Cardiac muscle cell (in vitro differentiated cells and primary cell): Measurements from ENCODE around the gene MRC2. TPM values are rescaled to one million over a fixed set of nuclear protein-coding genes. Genes with fewer than 3 reads are reported as not detected.

Experiments used
- DNase-seq, 2 donors: peaks; one replicate each; pipeline versions ENCODE4 v3.0.0 to v3.0.0-alpha.2; 2010 to 2017; ENCODE audit warnings: low read depth in 1 of 2, low spot score in 1 of 2
- H3K27ac ChIP-seq: fragments of 200-600 bp; sonication (generic); 2 replicates; pipeline ENCODE4 v1.5.1; 2016
- H3K27me3 ChIP-seq: fragments of 200-600 bp; sonication (generic); 2 replicates; pipeline ENCODE4 v1.6.0; 2016; ENCODE audit warnings: control low read depth
- H3K36me3 ChIP-seq: fragments of 200-600 bp; sonication (generic); 2 replicates; pipeline ENCODE4 v1.5.1; 2016; ENCODE audit warnings: control low read depth
- H3K4me1 ChIP-seq: fragments of 200-600 bp; sonication (generic); 2 replicates; pipeline ENCODE4 v1.8.1; 2017; ENCODE audit warnings: low read depth, mild to moderate bottlenecking, mixed run types
- H3K4me3 ChIP-seq: fragments of 200-600 bp; sonication (generic); 2 replicates; pipeline ENCODE4 v1.5.1; 2016; ENCODE audit warnings: mild to moderate bottlenecking
- H3K9me3 ChIP-seq: fragments of 200-600 bp; sonication (generic); 2 replicates; pipeline ENCODE4 v1.5.1; 2017; ENCODE audit warnings: low read depth, mild to moderate bottlenecking, control low read depth
- CTCF ChIP-seq: IDR thresholded peaks from 2 replicates; pipeline ENCODE4 v1.5.1; 2012; ENCODE audit warnings: low read depth, mild to moderate bottlenecking, low read length
- polyA plus RNA-seq: library from polyadenylated mRNA; unstranded; fragments of >200 nt; fragmentation: Nextera tagmentation; extraction: Ambion mirVana; gene quantifications from 2 replicates; pipeline ENCODE4 v1.2.1, GENCODE V29; 2016
- total RNA-seq: library from RNA; depleted of rRNA; stranded (reverse); fragments of >200 nt; gene quantifications from 2 replicates; pipeline ENCODE4 v1.2.3, GENCODE V29; 2016

MRC2 gene
- total and polyA plus RNA-seq, 2 experiments from 2014 or later: 53.1 to 136 TPM

DNA sequence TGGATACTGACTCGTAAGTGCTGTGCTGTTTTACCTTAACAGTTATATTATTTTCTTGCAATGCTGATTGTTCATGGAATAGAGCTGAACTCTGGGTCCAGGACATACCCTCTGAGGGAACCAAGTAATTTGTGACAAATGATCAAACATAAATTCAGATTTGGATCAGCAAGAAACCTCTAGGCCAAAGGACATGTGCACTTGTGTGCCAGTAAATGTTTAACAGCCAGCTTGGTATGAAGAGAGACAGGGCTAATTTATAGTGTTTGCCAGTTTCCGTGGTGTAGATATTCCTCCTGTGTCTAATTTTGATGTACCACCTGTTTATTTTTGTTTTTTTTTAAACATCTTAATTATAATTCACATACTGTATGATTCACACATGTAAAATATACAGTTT, 30.8 kb upstream of the MRC2 start:
- Histone ChIP-seq H3K4me3 (no peak overlapping the region), H3K27me3 (no peaks in the 10 kb centered on the region), H3K9me3 (no peaks in the 10 kb centered on the region), H3K36me3 (peaks cover 30% of the 10 kb centered on the region), H3K4me1 (no peaks in the 10 kb centered on the region), H3K27ac (no peak overlapping the region)
- no peak for DNase-seq
- TF ChIP-seq CTCF: no peak

GRCh38 chr17:62597150-62597549, 30.3 kb upstream of the MRC2 start:
- Histone ChIP-seq H3K36me3 (peaks cover 30% of the 10 kb centered on the region), H3K9me3 (no peaks in the 10 kb centered on the region), H3K27me3 (no peaks in the 10 kb centered on the region), H3K4me1 (no peaks in the 10 kb centered on the region), H3K4me3 (no peak overlapping the region), H3K27ac (no peak overlapping the region)
- TF ChIP-seq CTCF: no peak
- no peak for DNase-seq

DNA sequence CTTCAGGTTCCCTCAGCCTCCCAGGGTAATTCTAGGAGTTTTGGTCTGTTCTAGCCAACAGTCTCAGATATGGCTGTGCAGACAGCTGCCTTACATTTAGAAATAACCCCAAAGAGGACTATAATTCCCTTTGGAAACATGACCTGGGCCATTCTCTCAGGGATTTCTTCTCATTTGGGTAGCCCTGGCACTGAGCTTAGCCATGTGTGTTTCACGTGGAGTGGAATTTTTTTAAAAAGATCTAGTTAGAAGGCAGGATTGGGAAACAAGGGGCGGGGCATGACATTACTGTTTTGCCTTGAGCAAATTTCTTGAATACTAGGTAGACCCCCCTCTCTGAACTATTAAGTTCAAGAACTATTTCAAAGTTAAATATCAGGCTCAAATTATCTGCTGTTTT, 29.6 kb upstream of the MRC2 start:
- Histone ChIP-seq H3K27ac (no peak overlapping the region), H3K36me3 (peaks cover 34% of the 10 kb centered on the region)
- no peak for TF ChIP-seq CTCF

DNA sequence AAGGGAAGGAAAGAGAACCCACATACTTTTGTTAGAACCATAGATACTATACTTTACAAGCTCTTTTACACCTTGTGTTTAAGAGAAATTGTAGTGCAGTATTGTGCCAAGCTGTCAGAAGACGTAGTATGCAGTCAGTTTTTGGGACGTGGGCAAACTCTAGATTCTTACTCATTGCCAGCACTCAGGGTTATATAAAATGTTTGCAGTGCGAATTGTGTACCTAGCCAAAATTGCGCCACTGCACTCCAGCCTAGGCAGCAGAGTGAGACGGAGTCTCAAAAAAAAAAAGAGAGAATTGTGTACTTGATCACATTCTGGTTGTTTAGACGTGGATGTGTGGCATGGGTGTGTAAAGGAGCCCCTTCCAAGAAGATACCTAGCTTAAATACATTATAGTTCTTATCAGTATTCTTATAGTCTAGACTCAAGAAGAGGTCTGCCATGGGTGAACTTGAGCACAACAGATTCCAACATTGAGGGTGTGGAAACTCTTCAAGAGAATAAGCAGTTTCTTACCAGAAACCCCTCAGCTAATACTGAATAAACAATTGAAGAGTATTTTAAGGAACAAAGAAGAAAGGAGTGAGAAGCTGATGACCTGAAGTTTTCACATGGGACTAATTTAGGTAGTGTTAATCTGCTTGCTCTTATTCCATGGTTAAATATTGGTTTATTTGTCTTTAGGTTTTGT, 27.4 kb upstream of the MRC2 start:
- Histone ChIP-seq H3K9me3 (no peaks in the 10 kb centered on the region), H3K27ac (peak overlapping the region; percentile 28), H3K4me1 (no peaks in the 10 kb centered on the region), H3K4me3 (no peak overlapping the region), H3K36me3 (peaks cover 38% of the 10 kb centered on the region), H3K27me3 (no peaks in the 10 kb centered on the region)
- no peak for TF ChIP-seq CTCF
- DNase-seq: no peak

More for the DNA sequence above, 29.6 kb upstream of the MRC2 start:
- peak in 1 of 2 donors; percentile 62 for DNase-seq
- Histone ChIP-seq H3K4me1 (no peaks in the 10 kb centered on the region), H3K4me3 (no peak overlapping the region), H3K27me3 (no peaks in the 10 kb centered on the region), H3K9me3 (no peaks in the 10 kb centered on the region)

DNA sequence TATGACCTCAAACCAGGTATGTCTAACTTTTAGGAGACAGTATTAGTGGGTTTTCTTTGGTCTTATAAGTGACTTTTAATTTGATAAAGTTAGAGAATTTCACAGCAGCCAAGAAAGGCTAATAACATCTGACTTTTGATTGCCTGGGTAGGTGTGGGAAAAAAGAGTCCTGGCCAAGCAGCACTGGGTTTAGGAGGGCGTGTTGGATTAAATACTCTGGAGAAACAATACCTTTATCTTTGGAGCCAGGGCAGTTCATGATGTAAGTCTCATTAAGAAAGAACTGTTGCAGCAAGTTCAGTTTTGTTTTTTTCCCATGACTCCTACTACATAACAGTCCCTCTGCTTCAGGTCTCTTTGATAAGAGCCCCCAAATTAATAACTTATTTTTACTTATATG, 26.7 kb upstream of the MRC2 start:
- peaks cover 38% of the 10 kb centered on the region for H3K36me3 ChIP-seq
- H3K27ac ChIP-seq: peak overlapping the region; percentile 28
- DNase-seq: peak in 1 of 2 donors; percentile 14

More for the DNA sequence above, 26.7 kb upstream of the MRC2 start:
- no peaks in the 10 kb centered on the region for H3K9me3 ChIP-seq
- no peak for TF ChIP-seq CTCF
- H3K27me3 ChIP-seq: no peaks in the 10 kb centered on the region
- no peaks in the 10 kb centered on the region for H3K4me1 ChIP-seq
- no peak overlapping the region for H3K4me3 ChIP-seq
